Measurements from ENCODE around the gene TIE1.

The TIE1 gene

DNA sequence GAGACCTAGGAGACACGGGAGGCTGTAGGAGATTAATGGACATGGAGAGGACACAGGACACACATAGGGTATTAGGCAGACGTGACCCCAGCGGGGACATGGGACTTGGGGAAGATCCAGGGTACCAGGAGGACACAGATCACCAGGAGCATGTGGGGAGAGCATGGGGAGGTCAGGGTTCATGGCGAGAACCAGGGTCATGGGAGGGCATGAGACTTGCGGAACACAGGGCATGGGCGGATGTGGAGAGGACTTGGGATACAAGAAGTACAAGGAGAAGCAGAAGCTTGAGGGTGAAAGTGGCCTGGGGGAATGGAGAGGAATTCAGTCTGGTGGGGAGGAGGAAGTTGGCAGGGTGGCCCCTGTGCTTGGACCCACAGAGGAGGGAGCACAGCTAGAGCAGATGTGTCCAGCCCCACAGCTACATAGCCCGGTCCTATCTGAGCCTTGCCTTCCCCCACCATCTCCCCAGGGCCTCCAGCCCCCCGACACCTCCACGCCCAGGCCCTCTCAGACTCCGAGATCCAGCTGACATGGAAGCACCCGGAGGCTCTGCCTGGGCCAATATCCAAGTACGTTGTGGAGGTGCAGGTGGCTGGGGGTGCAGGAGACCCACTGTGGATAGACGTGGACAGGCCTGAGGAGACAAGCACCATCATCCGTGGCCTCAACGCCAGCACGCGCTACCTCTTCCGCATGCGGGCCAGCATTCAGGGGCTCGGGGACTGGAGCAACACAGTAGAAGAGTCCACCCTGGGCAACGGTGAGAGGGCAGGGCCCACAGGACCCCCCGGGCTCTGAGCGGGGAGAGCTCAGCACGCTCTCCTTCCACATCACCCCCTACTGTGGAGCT lies 12.1 kb downstream of the TIE1 start:
- DNase-seq = no peak

- no peak for DNase-seq
Observed at GRCh38 chr1:43313771-43314170, 13.0 kb downstream of the TIE1 start.

- no peak for DNase-seq
Observed at GRCh38 chr1:43314233-43314632, 13.5 kb downstream of the TIE1 start.

GRCh38 chr1:43315481-43315880 lies 14.7 kb downstream of the TIE1 start:
- DNase-seq = no peak

DNA sequence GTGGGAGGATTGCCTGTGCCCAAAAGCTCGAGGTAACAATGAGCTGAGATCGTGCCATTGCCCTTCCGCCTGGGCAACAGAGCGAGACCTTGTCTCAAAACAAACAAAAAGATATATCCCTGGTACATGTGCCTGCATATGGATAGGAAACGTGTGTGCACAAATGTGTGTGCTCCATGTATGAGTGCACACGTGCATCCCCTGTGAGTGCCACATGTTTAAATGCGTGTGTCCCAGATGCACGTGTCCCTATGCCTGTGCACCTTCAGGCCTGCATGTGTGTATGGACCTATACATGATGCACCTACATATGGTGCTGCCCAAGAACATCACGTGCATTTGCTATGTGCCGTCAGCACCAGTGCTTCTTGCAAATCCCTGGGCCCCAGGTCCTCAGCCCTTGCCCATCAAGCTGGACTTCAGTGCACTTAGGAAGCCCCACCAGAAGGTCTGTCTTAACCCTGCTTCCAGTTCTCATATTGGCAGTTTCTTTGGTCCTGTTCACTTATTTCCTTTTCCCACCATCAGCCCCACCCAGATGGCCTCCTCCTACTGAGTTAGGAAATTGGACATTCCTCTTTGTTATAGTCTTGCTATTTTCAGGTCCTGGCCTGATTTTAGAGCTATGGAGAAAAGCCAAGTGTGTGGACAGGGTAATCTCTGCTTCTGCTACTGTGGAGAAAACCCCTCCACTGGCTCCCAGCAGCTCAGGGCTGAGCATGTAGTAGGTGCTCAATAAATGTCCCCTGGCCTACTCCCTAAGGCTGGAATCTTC lies 15.4 kb downstream of the TIE1 start:
- DNase-seq = no peak

DNA sequence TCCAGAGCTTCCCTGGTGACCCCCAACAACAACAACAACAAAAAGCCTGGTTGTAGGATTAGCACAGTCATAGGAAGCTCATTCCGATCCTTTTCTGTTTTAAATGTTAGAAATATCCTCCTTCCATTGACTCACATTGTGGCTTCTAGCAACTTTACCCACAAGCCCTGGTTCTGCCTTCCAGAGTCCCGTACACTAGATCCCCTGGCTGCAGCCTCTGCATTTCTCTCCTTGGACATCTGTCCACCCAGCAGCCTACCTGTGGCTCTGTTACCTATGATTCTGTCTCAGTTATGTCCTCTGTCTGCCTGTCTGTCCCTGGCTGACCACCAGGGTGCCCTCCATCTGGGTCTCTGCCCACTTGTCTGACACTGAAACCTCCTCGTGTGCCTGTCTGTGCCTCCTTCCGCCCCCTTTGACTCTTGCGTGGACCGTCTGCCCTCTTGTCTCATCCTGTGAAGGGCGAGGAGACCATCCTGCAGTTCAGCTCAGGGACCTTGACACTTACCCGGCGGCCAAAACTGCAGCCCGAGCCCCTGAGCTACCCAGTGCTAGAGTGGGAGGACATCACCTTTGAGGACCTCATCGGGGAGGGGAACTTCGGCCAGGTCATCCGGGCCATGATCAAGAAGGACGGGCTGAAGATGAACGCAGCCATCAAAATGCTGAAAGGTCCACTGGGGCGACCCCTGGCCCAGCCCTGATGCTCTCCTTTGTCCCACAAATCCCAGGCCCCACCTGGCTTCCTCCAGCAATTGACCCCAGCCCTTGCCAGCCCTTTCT lies 16.1 kb downstream of the TIE1 start:
- DNase-seq = no peak

DNA sequence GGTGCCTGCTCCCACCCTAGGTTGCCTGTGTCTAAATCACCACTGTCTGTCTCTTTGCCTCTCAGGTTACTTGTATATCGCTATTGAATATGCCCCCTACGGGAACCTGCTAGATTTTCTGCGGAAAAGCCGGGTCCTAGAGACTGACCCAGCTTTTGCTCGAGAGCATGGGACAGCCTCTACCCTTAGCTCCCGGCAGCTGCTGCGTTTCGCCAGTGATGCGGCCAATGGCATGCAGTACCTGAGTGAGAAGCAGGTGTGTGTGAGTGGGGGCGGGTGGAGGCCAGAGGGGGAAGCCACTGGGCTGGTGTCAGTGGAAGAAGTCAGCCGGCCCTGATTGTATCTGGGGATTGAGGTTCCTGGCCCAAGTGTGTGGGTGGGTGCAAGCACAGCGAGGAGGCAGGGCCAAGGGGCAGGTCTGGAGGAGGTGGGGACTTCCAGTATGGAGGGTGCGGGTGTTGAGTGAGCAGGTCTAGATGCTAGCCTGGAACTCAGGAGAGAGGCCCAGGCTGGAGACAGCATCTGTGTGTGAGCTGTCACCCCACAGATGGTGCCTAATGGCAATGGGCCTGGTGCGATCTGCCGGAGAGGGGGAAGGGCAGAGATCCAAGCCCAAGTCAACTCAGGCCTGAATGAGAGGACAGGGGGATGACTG lies 17.2 kb downstream of the TIE1 start:
- DNase-seq = no peak

DNA sequence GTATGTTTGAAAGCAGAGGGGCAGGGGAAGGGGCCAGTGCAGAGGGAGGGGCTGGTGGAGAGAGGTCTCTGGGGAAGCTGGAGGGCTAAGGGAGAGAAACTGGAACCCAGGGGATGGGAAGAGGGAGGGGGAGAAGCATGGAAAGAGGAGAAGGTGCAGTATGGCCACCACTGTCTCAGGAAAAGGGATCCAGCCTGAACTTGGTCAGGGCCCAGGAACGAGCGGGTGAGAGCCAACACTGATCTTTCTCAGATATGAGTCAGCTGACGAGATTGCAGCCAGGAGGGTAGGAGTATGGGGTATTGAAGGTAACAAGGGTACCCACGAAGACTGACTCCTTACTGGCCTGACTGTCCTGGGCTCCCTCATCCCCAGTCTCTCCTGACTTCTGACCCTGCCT lies 18.0 kb downstream of the TIE1 start:
- DNase-seq = no peak

DNA sequence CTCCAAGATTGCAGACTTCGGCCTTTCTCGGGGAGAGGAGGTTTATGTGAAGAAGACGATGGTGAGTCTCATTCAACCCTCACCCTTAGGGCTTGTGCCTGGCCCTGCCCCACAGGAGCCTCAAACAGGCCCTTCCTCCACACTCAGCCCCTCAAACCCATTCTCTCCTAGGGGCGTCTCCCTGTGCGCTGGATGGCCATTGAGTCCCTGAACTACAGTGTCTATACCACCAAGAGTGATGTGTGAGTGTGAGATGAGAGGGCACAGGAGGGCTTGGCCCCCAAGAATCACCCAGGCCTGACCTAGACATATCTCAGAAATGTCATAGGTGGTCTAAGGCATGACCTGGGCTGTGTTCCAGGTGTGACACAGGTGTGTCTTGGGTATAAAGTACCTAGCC lies 18.5 kb downstream of the TIE1 start:
- no peak for DNase-seq

GRCh38 chr1:43319766-43320165 lies 19.0 kb downstream of the TIE1 start:
- DNase-seq = no peak

DNA sequence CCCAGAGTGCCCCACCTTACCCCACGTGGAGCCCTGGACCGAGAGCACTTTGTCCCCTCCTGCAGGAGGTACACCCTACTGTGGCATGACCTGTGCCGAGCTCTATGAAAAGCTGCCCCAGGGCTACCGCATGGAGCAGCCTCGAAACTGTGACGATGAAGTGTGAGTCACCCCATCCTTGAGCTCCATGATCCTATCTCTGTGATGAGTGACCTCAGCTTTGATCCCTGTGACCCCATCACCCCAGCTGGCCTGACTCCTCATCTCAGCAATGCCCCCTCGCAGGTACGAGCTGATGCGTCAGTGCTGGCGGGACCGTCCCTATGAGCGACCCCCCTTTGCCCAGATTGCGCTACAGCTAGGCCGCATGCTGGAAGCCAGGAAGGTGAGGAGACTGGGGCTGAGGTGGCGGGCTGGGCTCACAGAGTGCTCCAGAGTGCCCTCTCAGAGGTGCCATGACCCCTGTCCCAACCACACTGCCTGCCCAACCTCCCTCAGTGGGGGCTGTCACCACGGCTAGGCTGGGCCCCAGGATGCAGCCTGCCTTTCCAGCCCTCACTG lies 20.6 kb downstream of the TIE1 start:
- no peak for DNase-seq

DNA sequence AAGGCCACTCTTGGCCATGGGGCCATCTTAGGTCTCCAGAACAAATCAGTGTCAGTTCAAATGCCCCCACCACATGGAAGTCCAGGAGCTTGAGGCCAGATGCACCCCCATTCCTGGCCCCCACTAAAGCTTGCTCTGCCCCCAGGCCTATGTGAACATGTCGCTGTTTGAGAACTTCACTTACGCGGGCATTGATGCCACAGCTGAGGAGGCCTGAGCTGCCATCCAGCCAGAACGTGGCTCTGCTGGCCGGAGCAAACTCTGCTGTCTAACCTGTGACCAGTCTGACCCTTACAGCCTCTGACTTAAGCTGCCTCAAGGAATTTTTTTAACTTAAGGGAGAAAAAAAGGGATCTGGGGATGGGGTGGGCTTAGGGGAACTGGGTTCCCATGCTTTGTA lies 21.7 kb downstream of the TIE1 start:
- no peak for DNase-seq

DNA sequence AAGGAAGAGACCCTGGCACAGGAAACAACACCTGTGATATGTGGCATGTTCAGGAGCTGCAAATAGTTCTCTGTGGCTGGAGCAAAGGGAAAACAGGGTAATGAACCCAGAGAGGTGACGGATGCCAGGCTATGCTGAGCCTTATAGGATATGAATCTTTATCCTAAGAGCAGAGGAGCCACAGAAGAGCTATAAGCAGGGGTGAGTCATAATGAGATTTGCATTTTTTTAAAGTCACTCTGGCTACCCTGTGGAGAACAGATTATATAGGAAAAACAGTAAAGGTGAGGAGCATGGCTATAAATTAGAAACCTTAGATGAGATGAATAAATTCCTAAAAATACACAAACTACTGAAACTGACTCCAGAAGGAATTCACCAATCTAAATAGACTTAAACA lies 24.0 kb downstream of the TIE1 start:
- DNase-seq = no peak

GRCh38 chr1:43325381-43325780 lies 24.6 kb downstream of the TIE1 start:
- DNase-seq = no peak

DNA sequence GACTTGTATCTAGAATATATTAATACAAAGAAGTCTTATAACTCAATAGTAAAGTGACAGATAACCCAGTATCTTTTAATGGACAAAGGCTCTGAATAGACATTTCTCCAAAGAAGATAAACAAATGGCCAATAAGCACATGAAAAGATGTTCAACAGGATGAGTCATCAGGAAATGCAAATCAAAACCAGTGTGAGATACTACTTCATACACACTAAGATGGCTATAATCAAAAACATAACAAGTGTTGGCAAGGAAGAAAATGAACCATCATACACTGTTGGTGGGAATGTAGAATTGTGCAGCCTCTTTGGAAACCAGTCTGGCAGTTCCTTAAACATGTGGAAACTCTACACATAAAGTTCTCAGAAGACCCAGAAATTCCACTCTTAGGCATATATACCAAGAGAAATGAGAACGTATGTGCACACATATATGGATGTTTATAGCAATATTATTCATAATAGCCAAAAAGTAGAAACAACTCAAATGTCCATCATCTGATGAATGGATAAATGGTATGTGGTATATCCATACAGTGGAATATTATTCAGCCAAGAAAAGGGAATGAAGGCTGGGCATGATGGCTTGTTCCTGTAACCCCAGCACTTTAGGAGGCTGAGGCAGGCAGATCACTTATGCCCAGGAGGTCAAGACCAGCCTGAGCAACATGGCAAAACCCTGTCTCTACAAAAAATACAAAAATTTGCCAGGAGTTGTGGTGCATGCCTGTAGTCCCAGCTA lies 26.9 kb downstream of the TIE1 start:
- DNase-seq = no peak

DNA sequence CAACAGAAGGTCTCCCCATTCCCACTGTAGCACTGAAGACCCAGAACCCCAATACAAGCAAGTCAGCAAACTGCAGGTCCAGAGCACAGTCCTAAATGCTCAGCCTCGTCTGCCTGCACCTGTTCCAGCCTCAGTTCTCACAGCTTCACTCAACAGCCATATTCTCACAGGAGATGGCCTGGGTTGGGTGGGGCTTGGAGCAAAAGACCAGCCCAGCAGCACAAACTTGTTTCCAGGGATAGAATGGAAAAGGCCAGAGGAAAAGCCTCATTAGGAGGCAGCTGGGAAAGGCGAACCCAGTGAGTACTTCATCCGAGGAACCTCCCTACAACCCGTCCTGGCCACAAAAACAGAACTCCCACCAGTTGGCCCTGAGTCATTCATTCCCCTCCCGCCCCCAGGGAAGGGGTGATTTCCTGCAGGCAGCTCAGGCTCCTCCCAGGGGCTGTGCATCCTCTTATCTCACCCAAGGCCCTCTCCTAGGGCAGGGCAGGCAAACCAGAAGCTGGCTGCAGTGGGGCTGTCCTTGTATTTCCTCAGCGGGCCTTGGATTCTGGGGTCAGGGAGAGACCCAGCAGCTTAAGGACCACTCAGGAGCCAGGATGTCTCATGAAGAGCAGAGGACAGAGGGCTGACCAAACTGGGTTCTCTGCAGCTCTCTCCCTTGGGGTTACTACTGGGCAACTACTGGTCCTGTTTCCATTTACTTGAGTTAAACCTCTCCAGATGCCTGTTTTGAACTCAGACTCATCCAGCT lies 29.4 kb downstream of the TIE1 start:
- DNase-seq = no peak

- DNase-seq = no peak
Observed at GRCh38 chr1:43331688-43332087, 30.9 kb downstream of the TIE1 start.

GRCh38 chr1:43334453-43335205 lies 33.8 kb downstream of the TIE1 start:
- DNase-seq = no peak

DNA sequence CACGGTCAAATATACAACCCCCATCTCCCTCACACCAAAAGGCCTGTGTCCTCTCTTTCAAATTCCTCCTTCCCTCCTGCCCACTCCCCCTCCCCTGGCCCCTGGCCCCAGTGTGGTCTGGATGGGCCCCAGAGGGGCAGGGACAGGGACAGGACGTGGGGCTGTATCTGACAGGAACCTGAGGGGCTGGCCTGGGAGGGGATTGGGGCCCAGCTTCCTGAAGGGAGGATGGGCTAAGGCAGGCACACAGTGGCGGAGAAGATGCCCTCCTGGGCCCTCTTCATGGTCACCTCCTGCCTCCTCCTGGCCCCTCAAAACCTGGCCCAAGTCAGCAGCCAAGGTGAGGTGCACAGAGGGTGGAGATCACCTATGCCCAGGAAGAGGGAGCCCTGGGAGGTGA lies 36.8 kb downstream of the TIE1 start, which contains the start of gene MPL:
Gene MPL (plus strand): TSS at position 231 of the 400 bp plus-strand sequence. CDS start 31 bp downstream, at position 262.
- DNase-seq = no peak

DNA sequence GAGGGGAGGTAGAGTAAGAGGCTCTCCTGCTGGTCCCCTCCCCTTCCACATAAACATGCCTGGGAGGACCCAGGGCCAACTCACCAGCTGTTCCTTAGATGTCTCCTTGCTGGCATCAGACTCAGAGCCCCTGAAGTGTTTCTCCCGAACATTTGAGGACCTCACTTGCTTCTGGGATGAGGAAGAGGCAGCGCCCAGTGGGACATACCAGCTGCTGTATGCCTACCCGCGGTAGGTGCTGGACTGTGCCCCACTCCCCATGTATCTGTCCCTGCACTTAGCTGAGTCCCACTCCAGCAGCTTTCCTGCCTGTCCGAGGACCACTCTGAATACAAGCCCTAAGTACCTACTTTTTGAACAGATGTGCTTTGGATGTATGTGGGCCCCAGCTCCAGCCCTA lies 37.2 kb downstream of the TIE1 start:
- DNase-seq = no peak

All from NCI-H1092 treated with DMSO at 0.1 percent for 48 hours (cell line).